ENCODE results near the gene SLC27A1.
"Not testable (repeated sequence)": the region's sequence is repeated elsewhere in the genome, so short reads cannot be mapped to it uniquely, and the experiment has no call there.

Gene SLC27A1

GRCh38 chr19:17487284-17488121 lies 17.2 kb downstream of the SLC27A1 start:
- DNase-seq (ENCODE audit: low read depth): no peak

GRCh38 chr19:17488593-17489391 lies 18.5 kb downstream of the SLC27A1 start:
- no peak for DNase-seq (ENCODE audit: low read depth)

GRCh38 chr19:17489392-17490030 lies 19.2 kb downstream of the SLC27A1 start:
- no peak for DNase-seq (ENCODE audit: low read depth)

- DNase-seq (ENCODE audit: low read depth): no peak
These were observed 20.1 kb downstream of the SLC27A1 start for GRCh38 chr19:17490411-17490810.

GRCh38 chr19:17491287-17491686 lies 21.0 kb downstream of the SLC27A1 start:
- DNase-seq (ENCODE audit: low read depth): no peak

GRCh38 chr19:17495639-17496296 lies 25.4 kb downstream of the SLC27A1 start:
- no peak for DNase-seq (ENCODE audit: low read depth)

GRCh38 chr19:17496337-17496997 lies 26.1 kb downstream of the SLC27A1 start:
- no peak for DNase-seq (ENCODE audit: low read depth)

GRCh38 chr19:17497149-17497798 lies 26.9 kb downstream of the SLC27A1 start:
- no peak for DNase-seq (ENCODE audit: low read depth)

- not testable (repeated sequence) for DNase-seq (ENCODE audit: low read depth)
These were observed 28.7 kb downstream of the SLC27A1 start for GRCh38 chr19:17499025-17499424.

- no peak for DNase-seq (ENCODE audit: low read depth)
These were observed 29.5 kb downstream of the SLC27A1 start for GRCh38 chr19:17499648-17500446.

GRCh38 chr19:17500447-17501198 lies 30.3 kb downstream of the SLC27A1 start:
- DNase-seq (ENCODE audit: low read depth): no peak

GRCh38 chr19:17503240-17503639 lies 32.9 kb downstream of the SLC27A1 start:
- no peak for DNase-seq (ENCODE audit: low read depth)

- no peak for DNase-seq (ENCODE audit: low read depth)
These were observed 33.7 kb downstream of the SLC27A1 start for GRCh38 chr19:17504030-17504429.

- DNase-seq (ENCODE audit: low read depth): no peak
These were observed 34.1 kb downstream of the SLC27A1 start for GRCh38 chr19:17504456-17504855.

- DNase-seq (ENCODE audit: low read depth): no peak
These were observed 34.9 kb downstream of the SLC27A1 start for GRCh38 chr19:17505223-17505622.

GRCh38 chr19:17506745-17507144 lies 36.4 kb downstream of the SLC27A1 start:
- DNase-seq (ENCODE audit: low read depth): no peak

GRCh38 chr19:17508558-17508933 lies 38.2 kb downstream of the SLC27A1 start:
- DNase-seq (ENCODE audit: low read depth): not testable (repeated sequence)

- DNase-seq (ENCODE audit: low read depth): no peak
These were observed 40.1 kb downstream of the SLC27A1 start for GRCh38 chr19:17510220-17510993.

All from HS-27A (cell line).